ENCODE results near the gene IBTK.
"Not testable (repeated sequence)": the region's sequence is repeated elsewhere in the genome, so short reads cannot be mapped to it uniquely, and the experiment has no call there.

IBTK gene

GRCh38 chr6:82178077-82178758 lies 69.3 kb downstream of the IBTK start:
- DNase-seq = no peak

DNA sequence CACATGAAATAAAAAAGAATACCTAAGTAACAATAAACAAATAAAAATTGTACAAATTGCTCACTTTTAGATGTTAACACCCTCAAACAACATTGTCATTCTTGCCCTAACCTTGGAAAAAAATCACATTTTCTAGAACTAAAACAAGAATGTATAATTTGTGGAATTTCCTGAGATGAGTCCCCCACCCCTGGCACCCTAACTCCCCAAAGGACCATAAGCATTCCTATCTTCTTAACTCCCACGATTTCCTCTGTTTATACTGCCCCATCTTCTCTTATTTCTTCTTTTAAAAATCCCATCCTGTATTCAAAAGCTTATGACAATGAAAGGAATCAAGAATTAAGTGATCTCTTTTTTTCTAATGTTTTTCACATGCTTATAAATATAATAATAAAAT lies 70.9 kb downstream of the IBTK start:
- no peak for DNase-seq

DNA sequence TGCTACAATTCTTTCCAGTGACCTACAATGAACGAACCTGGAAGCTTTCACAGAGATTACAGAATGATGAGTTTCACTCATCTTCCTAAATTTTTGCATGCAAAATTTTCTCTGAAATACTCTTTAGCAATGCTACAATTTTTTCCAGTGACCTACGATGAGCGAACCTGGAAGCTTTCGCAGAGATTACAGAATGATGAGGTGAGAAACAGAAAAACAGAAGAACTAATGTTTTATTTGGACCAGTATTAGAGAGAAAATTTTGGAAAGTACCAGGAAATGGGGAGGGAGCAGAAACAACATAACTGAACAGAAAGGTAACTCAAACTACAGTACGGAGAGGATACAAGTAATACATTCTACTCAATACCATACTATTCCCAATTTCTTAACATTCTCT lies 75.0 kb downstream of the IBTK start:
- no peak for DNase-seq

DNA sequence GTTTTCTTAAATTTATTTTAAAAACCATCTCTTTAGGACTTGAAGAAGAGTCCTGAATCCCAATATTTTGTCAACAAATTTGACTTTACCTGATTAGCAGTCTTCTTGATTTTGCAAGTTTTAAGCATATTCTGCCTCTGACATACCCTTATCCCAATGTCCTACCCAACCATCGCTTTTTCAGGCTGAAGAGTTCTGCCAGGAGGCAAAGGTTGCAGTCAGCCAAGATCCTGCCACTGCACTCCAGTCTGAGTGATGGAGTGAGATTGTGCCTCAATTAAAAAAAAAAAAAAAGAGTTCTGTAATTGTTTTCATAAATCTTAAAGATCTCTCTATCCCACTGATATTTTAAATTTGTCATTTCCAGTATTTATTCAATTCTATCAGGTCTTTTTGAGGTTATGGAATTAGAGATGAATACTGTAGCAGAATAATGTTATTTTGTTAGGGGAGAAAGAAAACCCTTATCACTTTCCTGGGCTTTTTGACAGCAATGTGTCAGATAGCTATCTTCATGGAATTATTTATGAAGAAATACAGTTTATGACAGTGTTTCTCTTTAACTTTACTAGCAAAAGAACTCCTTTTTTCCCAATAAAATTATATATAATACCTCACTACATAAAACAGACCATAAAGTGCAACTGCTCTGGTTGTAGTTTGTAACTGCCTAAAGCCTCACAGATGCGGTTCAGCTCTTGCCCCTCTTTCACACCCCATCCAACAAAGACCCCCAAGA lies 78.2 kb downstream of the IBTK start:
- DNase-seq = no peak

- no peak for DNase-seq
Observed at GRCh38 chr6:82166493-82166892, 81.1 kb downstream of the IBTK start.

DNA sequence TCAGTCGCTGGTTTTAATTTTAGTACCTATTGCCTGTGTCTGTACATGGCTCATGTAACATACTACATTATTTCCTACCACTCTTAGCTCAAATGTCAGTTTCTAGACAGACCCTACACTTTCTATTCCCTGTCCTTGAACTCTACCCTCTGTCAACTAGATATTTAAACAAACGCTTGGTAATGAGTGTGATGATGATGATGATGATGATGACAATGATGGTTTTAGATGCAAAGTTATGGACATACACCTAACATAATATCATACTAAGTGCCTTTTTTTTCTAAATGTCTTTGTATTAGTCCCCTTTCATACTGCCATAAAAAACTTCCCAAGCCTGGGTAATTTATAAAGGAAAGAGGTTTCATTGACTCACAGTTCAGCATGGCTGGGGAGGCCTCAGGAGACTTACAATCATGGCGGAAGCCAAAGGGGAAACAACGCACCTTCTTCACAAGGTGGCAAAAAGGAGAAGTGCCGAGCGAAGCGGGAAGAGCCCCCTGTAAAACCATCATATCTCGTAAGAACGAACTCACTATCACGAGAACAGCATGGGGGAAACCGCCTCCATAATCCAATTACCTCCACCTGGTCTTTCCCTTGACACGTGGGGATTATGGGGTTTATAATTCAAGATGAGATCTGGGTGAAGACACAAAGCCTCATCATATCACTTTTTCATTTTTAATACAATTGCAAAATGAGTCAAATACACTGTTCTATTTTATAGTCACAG lies 87.1 kb downstream of the IBTK start:
- DNase-seq = no peak

DNA sequence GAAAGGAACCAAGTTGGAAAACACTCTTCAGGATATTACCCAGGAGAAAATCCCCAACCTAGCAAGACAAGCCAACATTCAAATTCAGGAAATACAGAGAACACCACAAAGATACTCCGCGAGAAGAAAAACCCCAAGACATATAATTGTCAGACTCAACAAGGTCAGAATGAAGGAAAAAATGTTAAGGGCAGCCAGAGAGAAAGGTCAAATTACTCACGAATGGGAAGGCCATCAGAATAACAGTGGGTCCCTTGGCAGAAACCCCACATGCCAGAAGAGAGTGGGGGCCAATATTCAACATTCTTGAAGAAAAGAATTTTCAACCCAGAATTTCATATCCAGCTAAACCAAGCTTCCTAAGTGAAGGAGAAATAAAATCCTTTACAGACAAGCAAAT lies 94.8 kb downstream of the IBTK start:
- not testable (repeated sequence) for DNase-seq

DNA sequence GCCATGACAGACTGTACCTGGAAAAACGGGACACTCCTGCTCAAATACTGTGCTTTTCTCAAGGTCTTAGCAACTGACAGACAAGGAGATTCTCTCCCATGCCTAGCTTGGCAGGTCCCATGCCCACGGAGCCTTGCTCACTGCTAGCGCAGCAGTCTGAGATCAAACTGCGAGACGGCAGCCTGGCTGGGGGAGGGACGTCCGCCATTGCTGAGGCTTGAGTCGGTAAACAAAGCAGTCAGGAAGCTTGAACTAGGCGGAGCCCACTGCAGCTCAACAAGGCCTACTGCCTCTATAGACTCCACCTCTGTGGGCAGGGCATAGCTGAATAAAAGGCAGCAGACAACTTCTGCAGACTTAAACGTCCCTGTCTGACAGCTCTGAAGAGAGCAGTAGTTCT lies 96.4 kb downstream of the IBTK start:
- not testable (repeated sequence) for DNase-seq

GRCh38 chr6:82145926-82146452 lies 101.6 kb downstream of the IBTK start:
- DNase-seq = no peak

GRCh38 chr6:82144852-82145340 lies 102.6 kb downstream of the IBTK start:
- DNase-seq = no peak

GRCh38 chr6:82144007-82144851 lies 103.3 kb downstream of the IBTK start:
- no peak for DNase-seq

GRCh38 chr6:82143041-82143481 lies 104.5 kb downstream of the IBTK start:
- no peak for DNase-seq

- DNase-seq = no peak
Observed at GRCh38 chr6:82142524-82142923, 105.0 kb downstream of the IBTK start.

DNA sequence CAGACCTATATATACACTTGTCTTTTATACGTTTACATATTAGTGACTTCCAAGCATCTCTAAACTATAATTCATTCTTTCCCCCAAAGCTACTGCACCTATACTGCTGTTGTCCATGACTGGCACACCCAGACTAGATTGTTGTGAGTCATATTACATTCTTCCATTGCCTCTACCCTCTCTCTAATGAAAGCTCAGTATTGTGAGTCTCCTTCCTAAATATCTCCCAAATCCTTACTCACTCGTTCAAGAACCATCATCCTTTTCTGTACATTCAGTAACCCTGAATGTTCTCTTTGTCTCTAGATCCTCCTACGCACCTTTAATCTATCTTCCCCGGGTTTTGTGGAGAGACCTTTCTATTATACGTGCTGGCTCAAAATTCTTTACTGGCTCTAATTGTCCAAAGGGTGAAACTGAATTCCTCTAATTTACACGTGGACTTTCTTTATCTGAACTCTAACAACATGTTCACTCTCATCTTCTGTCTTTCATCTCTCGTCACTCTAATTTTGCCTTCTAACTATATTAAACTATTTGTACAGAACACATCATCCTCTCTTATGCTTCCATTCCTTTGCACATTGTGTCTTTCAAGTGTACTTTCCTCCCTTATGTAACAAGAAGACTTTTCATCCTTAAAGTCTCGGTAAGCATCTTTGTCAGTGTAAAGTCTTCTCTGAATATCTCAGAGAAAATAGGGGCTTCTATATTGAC lies 109.3 kb downstream of the IBTK start:
- no peak for DNase-seq

DNA sequence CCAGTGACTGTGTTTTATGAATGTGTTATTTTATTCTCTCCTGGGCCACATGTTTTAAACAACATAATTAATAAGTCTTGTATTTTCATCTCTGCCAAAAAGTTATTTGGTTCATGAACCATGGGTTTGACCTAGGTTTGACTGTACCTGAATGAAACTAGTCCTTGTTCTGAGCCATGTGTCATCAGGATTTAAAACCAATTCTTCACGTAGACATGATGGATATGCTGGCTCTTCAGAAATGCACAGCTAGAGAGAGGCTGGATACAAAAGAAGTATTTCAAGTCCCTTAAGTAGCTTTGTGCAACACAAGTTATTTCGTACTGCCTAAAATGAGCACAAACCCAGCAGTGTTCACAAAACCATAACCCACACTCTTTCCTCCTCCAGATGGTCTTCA lies 116.1 kb downstream of the IBTK start:
- no peak for DNase-seq

GRCh38 chr6:82129797-82130196 lies 117.7 kb downstream of the IBTK start:
- DNase-seq = no peak

DNA sequence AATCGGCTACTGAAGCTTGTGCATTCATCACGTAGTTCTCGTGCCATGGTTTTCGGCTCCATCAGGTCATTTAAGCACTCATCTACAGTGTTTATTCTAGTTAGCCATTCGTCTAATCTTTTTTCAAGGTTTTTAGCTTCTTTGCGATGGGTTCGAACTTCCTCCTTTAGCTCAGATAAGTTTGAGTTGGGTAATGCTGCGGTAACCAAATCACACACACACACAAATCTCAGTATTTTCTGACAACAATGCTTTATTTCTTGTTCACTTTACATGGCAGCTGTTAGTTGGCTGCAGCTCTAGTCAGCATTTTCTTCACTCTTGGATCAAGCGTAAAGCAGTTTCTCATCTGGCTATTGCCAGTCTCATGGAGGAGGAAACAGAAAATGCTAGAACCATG lies 118.6 kb downstream of the IBTK start:
- DNase-seq = not testable (repeated sequence)

DNA sequence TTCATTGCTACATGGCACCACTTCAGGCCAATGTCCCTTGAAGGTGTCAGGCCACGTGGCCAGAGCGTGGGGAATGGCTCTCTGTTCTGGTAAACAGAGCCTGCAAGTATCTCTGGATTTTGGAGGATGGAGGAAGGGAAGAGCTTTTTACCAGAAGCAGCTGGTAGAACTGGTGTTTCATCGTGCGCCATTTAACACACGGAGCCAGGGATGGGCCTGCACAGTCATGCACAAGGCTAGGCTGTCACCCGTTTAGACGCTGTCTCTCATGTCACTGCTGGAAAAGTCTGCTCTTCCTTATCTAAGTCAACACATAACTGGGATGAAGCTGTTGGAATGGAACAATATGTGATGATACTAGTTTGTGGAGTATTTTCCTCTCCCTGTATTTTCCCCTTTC lies 123.9 kb downstream of the IBTK start:
- no peak for DNase-seq
